Measurements from ENCODE around the gene SEMA5A. TPM values are rescaled to one million over a fixed set of nuclear protein-coding genes. Genes with fewer than 3 reads are reported as not detected.

The SEMA5A gene
- total RNA-seq, 1 donor from 2014 or later = 4.0 TPM

DNA sequence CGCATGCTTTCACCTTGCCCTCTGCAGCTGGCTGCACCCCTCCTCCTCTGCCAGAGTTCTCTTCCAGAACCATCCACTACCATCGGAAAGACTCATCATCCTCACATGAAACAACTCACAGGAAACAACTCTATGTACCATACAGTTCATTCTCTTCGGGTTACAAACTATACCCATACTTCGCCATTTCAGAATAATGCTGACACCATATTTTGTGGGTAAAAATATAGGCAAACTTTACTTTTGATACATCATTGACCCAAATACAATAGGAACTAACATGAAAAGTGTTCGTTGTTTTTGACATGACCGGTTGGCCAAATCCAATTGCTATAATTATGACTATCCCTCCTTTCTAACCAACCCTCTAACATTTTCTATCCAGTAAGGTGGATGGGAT lies 421.0 kb downstream of the SEMA5A start:
- H3K27me3 Mint-ChIP-seq = peaks cover 19% of the 10 kb centered on the region
- no peaks in the 10 kb centered on the region for H3K9me3 Mint-ChIP-seq (ENCODE audit: low read depth)
- H3K4me3 Mint-ChIP-seq (ENCODE audit: low read depth) = no peak overlapping the region
- DNase-seq (ENCODE audit: low spot score, unreplicated experiment) = no peak
- H3K27ac Mint-ChIP-seq = no peak overlapping the region
- H3K4me1 Mint-ChIP-seq (ENCODE audit: low read depth) = peaks cover 42% of the 10 kb centered on the region
- H3K36me3 Mint-ChIP-seq (ENCODE audit: insufficient read depth) = no peaks in the 10 kb centered on the region
- TF ChIP-seq, protein P1, sequence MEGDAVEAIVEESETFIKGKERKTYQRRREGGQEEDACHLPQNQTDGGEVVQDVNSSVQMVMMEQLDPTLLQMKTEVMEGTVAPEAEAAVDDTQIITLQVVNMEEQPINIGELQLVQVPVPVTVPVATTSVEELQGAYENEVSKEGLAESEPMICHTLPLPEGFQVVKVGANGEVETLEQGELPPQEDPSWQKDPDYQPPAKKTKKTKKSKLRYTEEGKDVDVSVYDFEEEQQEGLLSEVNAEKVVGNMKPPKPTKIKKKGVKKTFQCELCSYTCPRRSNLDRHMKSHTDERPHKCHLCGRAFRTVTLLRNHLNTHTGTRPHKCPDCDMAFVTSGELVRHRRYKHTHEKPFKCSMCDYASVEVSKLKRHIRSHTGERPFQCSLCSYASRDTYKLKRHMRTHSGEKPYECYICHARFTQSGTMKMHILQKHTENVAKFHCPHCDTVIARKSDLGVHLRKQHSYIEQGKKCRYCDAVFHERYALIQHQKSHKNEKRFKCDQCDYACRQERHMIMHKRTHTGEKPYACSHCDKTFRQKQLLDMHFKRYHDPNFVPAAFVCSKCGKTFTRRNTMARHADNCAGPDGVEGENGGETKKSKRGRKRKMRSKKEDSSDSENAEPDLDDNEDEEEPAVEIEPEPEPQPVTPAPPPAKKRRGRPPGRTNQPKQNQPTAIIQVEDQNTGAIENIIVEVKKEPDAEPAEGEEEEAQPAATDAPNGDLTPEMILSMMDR (IDR thresholded peaks at IDR 0.05; ENCODE audit: unreplicated experiment) = no peak

DNA sequence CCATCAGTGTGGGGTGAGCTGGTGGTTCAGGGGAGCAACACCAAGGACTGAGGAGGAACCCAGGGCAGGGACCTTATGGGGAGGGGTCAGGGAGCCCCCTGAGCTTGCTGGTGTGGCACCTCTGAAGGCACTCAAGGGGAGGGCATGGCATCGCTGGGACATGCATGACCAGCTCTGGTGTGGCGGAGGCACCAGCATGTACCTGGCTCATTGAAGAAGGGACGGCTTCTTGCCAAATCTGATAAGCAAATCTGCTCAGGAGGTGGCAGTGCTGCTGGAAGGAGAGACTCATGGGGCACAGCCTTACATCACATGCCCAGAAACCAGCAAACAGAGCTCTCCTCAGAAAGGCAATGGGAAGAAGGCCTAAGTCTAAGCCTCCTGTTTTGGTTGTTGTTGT lies 421.8 kb downstream of the SEMA5A start:
- TF ChIP-seq, protein P1 (IDR thresholded peaks at IDR 0.05; ENCODE audit: unreplicated experiment) = no peak
- Mint-ChIP-seq H3K4me3 (ENCODE audit: low read depth) (no peak overlapping the region), H3K27ac (no peak overlapping the region), H3K27me3 (peaks cover 19% of the 10 kb centered on the region), H3K4me1 (ENCODE audit: low read depth) (peaks cover 42% of the 10 kb centered on the region), H3K9me3 (ENCODE audit: low read depth) (no peaks in the 10 kb centered on the region), H3K36me3 (ENCODE audit: insufficient read depth) (no peaks in the 10 kb centered on the region)
- no peak for DNase-seq (ENCODE audit: low spot score, unreplicated experiment)

DNA sequence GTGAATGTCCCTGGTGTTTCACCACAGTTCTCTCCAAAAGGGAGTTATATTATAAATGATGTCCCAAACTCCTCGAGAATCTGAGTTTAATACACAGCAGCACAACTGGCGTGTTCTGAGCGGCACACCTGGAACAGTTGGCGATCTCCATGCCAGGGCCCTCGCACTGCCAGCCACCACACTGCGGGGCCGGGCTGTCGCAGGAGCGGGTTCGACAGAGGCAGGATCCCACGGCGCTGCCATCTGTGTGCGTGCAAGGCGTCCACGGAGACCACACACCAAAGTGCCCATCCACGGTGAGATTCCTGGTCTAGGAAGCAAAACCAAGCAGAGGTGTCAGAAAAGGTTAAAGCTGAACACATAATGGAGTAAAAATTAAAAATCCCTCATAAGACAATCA lies 423.3 kb downstream of the SEMA5A start:
- Mint-ChIP-seq H3K4me1 (ENCODE audit: low read depth) (peaks cover 42% of the 10 kb centered on the region), H3K27ac (no peak overlapping the region)

DNA sequence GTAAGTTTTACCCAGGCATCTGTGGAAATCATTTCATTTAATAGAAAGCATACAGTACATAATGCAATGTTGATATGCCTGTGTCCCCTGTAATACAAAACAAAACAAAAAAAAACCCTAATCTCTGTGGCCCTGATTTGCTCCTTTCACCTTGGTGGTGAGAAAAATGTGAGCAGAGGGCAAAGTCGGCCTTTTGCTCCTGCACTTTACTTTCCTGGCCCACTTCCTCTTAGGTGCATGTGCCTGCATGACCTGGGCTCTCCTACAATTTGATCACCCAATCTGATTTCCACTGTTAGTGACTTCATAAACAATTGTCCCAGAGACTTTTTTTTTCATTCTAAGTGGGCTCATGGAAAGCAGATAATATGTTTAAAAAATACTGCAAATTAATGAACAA lies 424.3 kb downstream of the SEMA5A start:
- Mint-ChIP-seq H3K9me3 (ENCODE audit: low read depth) (no peaks in the 10 kb centered on the region), H3K4me1 (ENCODE audit: low read depth) (peaks cover 36% of the 10 kb centered on the region), H3K27me3 (peaks cover 21% of the 10 kb centered on the region), H3K36me3 (ENCODE audit: insufficient read depth) (no peaks in the 10 kb centered on the region), H3K27ac (peak overlapping the region; percentile 13), H3K4me3 (ENCODE audit: low read depth) (no peak overlapping the region)
- no peak for DNase-seq (ENCODE audit: low spot score, unreplicated experiment)
- TF ChIP-seq, protein P1 (IDR thresholded peaks at IDR 0.05; ENCODE audit: unreplicated experiment) = no peak

More for the DNA sequence above, 423.3 kb downstream of the SEMA5A start:
- Mint-ChIP-seq H3K27me3 (peaks cover 21% of the 10 kb centered on the region), H3K36me3 (ENCODE audit: insufficient read depth) (no peaks in the 10 kb centered on the region), H3K4me3 (ENCODE audit: low read depth) (no peak overlapping the region), H3K9me3 (ENCODE audit: low read depth) (no peaks in the 10 kb centered on the region)
- no peak for DNase-seq (ENCODE audit: low spot score, unreplicated experiment)
- TF ChIP-seq, protein P1 (IDR thresholded peaks at IDR 0.05; ENCODE audit: unreplicated experiment) = no peak

DNA sequence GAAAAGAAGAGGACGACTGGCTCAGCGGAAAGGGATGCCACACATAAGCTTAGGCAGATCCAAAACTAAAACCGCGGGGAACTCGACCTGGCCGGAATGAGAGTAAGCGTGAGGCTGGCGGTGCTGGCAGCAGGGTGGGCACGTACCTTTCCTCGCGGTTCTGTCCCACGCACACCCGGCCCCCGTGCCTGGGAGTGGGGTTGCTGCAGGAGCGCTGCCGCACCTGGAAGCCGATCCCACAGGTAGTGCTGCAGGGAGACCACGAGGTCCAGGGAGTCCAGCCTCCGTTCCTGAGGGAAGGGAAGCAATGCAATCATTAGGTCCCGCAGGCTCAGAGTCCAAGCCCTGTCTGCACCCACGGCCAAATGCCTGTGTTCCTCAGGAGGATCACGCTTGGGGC lies 427.0 kb downstream of the SEMA5A start:
- Mint-ChIP-seq H3K36me3 (ENCODE audit: insufficient read depth) (no peaks in the 10 kb centered on the region), H3K27ac (no peak overlapping the region)

More for the DNA sequence above, 427.0 kb downstream of the SEMA5A start:
- peaks cover 27% of the 10 kb centered on the region for H3K4me1 Mint-ChIP-seq (ENCODE audit: low read depth)
- peaks cover 8% of the 10 kb centered on the region for H3K27me3 Mint-ChIP-seq
- TF ChIP-seq, protein P1 (IDR thresholded peaks at IDR 0.05; ENCODE audit: unreplicated experiment) = no peak
- DNase-seq (ENCODE audit: low spot score, unreplicated experiment) = no peak
- no peak overlapping the region for H3K4me3 Mint-ChIP-seq (ENCODE audit: low read depth)
- H3K9me3 Mint-ChIP-seq (ENCODE audit: low read depth) = no peaks in the 10 kb centered on the region
